Activated naive CD4-positive, alpha-beta T cell treated with Interleukin-2 at 50 U/mL for 16 hours (primary cell): ENCODE data around the gene RGS11.

Experiments used
- DNase-seq: peaks from one replicate; pipeline ENCODE4 v3.0.0-alpha.2; 2020

RGS11 gene

GRCh38 chr16:275786-276232 lies at the start of gene RGS11:
Gene RGS11, minus strand, starts transcription at chr16:275944. Its CDS starts 33 bp downstream, at chr16:275911.
- DNase-seq = no peak

- DNase-seq = peak; percentile 64
Measured at GRCh38 chr16:324451-325334, 48.9 kb upstream of the RGS11 start.

- no peak for DNase-seq
Measured at GRCh38 chr16:324201-324450, 48.4 kb upstream of the RGS11 start.

- DNase-seq = no peak
Measured at GRCh38 chr16:322476-323143, 46.9 kb upstream of the RGS11 start.

- no peak for DNase-seq
Measured at GRCh38 chr16:321532-321931, 45.8 kb upstream of the RGS11 start.

GRCh38 chr16:320206-320605 lies 44.5 kb upstream of the RGS11 start:
- DNase-seq = no peak

GRCh38 chr16:318628-319027 lies 42.9 kb upstream of the RGS11 start:
- DNase-seq = no peak

GRCh38 chr16:317583-317982 lies 41.8 kb upstream of the RGS11 start:
- DNase-seq = no peak

GRCh38 chr16:316741-317464 lies 41.2 kb upstream of the RGS11 start:
- DNase-seq = no peak

GRCh38 chr16:314795-315299 lies 39.1 kb upstream of the RGS11 start:
- no peak for DNase-seq

GRCh38 chr16:314351-314750 lies 38.6 kb upstream of the RGS11 start:
- no peak for DNase-seq

- DNase-seq = no peak
Measured at GRCh38 chr16:311725-312124, 36.0 kb upstream of the RGS11 start.

GRCh38 chr16:309476-309875 lies 33.7 kb upstream of the RGS11 start:
- DNase-seq = no peak

- DNase-seq = no peak
Measured at GRCh38 chr16:307691-308312, 32.1 kb upstream of the RGS11 start.

- no peak for DNase-seq
Measured at GRCh38 chr16:306911-307370, 31.2 kb upstream of the RGS11 start.

- DNase-seq = no peak
Measured at GRCh38 chr16:305916-306626, 30.3 kb upstream of the RGS11 start.

GRCh38 chr16:303760-304505 lies 28.2 kb upstream of the RGS11 start:
- DNase-seq = no peak

- DNase-seq = no peak
Measured at GRCh38 chr16:301950-302349, 26.2 kb upstream of the RGS11 start.

GRCh38 chr16:301235-301634 lies 25.5 kb upstream of the RGS11 start:
- no peak for DNase-seq

- DNase-seq = no peak
Measured at GRCh38 chr16:297832-298231, 22.1 kb upstream of the RGS11 start.

GRCh38 chr16:296806-297510 lies 21.2 kb upstream of the RGS11 start:
- DNase-seq = no peak
